Cerebellar cortex (tissue), 1 donor: Measurements from ENCODE around the gene MOB3B.
A peak's percentile ranks its signal among the peaks of the same experiment; 100 is the strongest.
"Not testable (repeated sequence)": the region's sequence is repeated elsewhere in the genome, so short reads cannot be mapped to it uniquely, and the experiment has no call there.

Experiments used
- DNase-seq: peaks from one replicate; pipeline ENCODE4 v3.0.0-alpha.2; 2015; ENCODE audit warnings: low spot score

MOB3B gene

DNA sequence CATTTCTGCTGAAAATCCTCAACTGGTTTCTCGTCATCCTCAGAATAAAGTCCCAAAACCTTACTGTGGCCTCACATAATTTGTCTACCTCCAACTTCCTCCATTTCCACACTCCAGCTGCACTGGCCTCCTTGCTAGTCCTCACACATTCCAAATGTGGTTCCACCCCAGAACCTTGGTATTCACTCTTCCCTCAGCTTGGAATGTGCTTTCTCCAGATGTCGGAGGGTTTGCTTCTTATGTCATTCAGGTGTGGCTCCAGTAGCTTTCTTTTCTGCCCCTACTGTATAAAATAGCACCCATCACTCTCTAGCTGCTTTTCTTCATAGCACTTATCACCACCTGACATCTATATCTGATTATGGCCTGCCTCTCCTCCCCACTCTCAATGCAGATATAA lies 108.0 kb downstream of the MOB3B start:
- DNase-seq: no peak

DNA sequence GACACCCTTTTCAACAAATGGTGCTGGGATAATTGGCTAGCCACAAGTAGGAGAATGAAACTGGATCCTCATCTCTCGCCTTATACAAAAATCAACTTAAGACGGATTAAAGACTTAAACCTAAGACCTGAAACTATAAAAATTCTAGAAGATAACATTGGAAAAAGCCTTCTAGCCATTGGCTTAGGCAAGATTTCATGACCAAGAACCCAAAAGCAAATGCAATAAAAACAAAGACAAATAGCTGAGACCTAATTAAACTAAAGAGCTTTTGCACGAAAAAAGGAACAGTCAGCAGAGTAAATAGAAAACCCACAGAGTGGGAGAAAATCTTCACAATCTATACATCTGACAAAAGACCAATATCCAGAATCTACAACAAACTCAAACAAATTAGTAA lies 110.1 kb downstream of the MOB3B start:
- not testable (repeated sequence) for DNase-seq

DNA sequence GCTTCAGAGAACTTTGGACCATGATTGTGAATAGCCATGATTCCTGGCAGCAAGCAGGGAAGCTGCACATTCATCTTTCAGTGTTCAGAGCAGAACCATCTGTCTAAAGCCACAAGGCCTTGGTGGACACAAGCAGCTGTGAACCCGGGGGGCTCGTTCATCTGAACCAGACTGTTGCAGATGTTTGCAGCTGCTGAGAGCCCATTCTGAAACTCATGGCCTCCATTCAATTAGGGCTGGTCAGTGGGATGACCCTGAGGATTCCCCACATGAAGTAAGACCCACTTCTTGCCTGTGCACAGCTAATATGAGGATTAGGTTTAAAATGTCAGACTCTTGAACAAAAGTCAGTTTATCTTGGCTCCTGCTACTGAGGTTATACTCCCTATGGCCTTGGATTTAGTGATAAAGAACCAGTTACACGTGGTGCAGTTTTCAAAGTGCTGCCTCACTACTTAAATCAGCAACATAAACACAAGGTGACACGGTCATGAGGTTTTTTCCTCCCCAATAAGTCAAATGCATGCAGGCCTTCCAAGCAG lies 115.3 kb downstream of the MOB3B start:
- peak; percentile 68 for DNase-seq

DNA sequence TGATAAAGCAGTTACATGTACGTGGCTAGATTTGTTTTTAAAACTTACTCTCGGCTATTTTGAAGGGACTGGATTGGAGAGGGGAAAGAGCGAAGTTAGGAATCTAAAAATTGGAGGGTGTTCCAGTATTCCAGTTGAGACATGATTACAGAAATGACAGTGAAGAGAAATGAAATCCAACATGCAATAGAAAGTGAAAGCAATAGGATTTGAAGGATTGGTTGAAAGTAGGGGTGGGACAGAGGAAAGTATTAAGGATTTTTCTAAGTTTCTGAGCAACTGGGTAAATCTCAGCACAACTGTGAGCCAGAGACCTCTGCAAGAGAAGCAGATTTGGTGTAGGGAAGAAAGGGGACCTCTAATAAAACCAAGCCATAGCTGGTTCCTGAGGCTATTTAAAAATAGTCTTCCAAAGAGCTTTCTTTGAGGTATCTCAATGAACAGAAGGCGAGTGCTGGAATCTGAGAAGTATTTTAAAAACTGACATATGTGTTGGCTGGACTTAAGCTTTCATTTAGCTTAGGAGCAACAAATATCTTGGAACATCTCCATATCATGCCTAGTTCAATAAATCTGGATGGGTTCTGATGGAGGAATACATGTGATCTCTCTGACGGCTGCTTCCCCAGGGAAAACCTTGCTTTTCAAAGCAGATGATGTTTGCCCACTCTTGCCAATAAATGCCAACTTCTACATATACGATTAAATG lies 115.9 kb downstream of the MOB3B start:
- peak; percentile 71 for DNase-seq

GRCh38 chr9:27412963-27413362 lies 116.7 kb downstream of the MOB3B start:
- no peak for DNase-seq

- DNase-seq: no peak
Measured at GRCh38 chr9:27412081-27412480, 117.5 kb downstream of the MOB3B start.

DNA sequence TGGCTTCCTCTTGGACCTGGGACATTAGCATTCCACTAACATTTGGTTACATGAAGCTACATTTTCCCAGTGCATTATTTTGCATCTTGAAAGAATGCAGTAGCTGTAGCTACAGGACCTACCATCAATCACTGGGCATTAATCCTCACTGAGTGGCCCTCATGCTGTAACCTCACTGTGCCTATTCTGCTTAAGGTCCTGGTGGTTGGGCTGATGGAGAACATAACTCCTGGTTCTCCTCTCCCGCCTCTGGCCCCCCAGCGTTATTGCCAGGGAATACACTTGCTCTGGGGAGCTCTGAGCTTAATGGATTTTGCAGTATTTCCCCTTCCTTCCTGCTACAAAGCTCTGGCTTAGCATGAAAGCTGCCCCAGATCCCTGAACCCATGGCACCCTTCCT lies 121.1 kb downstream of the MOB3B start:
- DNase-seq: no peak

DNA sequence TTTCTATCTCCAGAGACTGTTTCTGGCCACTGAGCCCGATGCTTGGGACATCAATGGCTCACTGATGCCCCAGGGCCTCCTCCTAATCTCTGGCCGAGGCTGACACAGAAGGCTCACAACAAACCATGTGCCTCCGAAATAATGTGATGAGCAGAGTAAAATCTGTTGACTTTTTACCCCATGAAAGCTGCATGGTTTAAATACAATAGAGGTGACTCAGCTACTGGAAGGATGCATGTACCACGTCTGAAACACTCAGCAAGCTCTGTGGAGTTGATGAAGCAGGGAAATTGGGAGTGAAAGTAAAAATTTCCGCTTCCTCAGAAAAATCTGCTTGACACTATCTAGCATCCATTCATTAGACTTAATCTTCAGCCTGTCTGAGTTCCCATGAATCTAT lies 121.6 kb downstream of the MOB3B start:
- DNase-seq: no peak

- no peak for DNase-seq
Measured at GRCh38 chr9:27407491-27407890, 122.1 kb downstream of the MOB3B start.

GRCh38 chr9:27404661-27405060 lies 125.0 kb downstream of the MOB3B start:
- no peak for DNase-seq

GRCh38 chr9:27402626-27403025 lies 127.0 kb downstream of the MOB3B start:
- no peak for DNase-seq

DNA sequence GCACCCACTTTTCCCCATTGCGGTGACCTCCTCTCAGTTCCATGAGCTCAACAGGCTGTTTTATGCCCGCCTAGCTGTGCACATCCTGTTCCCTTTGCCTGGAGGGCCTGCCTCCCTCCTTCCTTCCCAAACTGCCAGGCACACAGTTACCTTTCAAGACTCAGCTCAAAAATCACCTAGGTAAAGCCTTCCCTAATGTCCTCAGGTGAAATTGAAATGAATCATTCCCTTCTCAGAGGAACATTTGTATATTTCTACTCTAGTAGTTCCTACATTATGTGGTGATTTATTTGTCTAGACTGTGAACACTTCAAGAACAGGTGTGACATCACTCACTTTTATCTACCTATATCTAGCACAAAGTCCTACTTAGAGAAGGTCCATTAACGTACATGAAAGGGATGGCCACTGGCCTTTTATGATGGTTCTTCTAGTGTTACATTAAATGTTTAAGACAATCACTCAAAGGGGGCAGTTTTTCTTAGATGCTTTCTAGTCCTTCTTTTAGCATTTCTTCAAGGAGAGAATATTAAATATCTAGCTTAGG lies 129.2 kb downstream of the MOB3B start:
- no peak for DNase-seq

- no peak for DNase-seq
Measured at GRCh38 chr9:27398982-27399653, 130.5 kb downstream of the MOB3B start.

DNA sequence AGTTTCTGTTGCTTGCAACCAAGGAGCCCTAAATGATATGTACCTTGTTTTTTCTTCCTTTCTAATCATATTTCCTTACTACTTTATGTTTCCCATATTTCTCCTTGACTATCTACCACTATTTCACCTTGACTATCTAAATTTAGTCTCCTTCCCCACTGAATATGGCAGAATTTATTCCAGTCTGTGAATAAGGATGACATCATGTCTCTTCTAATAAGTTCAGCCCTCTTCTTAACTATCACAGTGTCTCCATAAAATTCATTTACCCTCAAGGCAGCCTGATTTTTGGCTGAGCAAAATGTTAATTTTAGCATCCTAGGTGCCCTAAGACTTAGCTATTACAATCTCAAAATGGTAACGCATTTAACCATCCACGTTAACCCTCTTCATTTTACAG lies 133.1 kb downstream of the MOB3B start:
- DNase-seq: no peak

GRCh38 chr9:27395484-27395921 lies 134.1 kb downstream of the MOB3B start:
- no peak for DNase-seq

DNA sequence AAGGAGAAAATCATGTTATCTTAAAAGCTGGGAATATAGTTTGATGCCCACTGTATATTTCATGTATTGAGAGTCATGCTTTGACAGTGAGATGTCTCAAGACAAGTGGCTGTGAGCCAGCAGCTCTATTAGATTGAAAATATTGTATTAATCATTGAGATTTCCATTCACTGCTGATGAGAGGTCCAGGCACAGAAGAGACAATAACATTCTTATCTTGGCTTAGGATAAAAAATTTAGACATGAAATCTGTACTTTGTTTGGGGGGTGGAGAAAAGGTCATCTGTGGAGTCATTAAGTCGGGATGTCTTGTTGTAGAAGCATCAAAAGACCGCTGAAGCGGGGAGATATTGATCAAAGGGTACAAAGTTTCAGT lies 134.8 kb downstream of the MOB3B start:
- DNase-seq: no peak

GRCh38 chr9:27394154-27394825 lies 135.3 kb downstream of the MOB3B start:
- no peak for DNase-seq

- no peak for DNase-seq
Measured at GRCh38 chr9:27393054-27393846, 136.4 kb downstream of the MOB3B start.

GRCh38 chr9:27392451-27392850 lies 137.2 kb downstream of the MOB3B start:
- no peak for DNase-seq

DNA sequence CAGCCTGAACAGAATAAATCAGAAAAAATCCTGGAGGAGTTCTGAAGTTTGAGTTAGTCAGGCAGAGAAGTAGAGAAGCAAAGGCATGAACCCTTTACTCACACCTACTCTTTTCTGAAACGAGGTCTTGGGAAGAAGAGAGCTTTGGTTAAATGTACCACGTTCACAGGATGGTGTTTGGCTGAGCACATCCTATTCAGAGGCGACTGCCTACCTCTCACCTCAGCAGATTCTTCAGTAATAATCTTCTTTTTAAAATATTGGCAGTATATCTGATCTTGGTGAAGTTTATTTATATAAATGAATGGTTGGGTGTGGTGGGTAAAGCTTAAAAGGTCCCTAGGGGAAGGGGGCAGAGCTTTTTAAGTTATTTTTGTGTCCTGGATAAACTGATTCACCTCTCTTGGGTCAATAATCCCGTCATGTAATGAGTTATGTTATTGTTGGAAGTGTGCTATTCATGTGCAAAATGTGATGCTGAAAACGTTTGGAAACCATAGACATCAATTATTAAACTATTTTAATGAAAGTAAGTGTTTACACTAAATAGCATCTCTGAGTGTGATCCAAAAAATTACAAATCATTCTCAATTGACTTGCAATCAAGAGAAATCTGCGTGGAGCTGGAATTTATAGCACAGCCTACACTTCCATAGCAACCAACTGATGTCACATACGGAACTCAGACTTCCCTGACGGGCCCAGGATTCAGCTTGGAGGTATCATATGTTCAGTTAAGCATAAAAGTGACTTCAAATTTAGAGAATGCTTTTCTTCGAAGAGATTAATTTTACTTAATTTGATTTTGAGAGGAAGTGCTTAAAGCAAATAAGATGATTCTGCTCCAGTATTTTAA lies 138.3 kb downstream of the MOB3B start:
- no peak for DNase-seq

DNA sequence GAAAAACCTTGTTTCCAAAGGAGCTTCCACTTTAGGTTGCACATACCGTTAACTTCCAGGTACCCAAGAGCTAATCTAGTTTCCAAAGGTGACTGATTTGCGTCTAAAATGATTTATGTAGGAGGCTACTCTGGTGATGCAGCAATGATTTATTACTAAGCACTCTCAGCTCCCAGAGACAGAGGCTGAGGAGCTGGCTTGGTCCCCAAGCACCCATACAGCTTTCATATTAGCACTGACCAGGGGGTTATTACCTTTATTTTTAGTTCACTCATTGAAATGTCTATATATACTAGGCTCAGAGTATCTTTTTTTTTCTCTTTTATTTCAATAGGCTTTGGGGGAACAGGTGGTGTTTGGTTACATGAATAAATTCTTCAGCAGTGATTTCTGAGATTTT lies 141.5 kb downstream of the MOB3B start:
- DNase-seq: no peak
